K562 (cell line): ENCODE measurements around the gene DSG2. TPM values are rescaled to one million over a fixed set of nuclear protein-coding genes. Genes with fewer than 3 reads are reported as not detected.

ENCODE experiments used
- ATAC-seq: fragments of 200-7000 bp; cut with Tn5 transposase; 3 replicates; pipeline ENCODE4 v1.9.1; 2020; ENCODE audit warnings: moderate library complexity
- BruUV-seq: library from RNA; stranded (reverse); fragments of 400-500 nt; replicated peaks from 2 replicates; lab custom pipeline; 2021; lab: Mats Ljungman, UMichigan
- CTCF ChIA-PET: fragments of 300-600 bp; formaldehyde crosslinking; extraction: SDS; loops from one replicate; lab custom pipeline; 2021; ENCODE audit warnings: low intra/inter-chr PET ratio; lab: Yijun Ruan, JAX
- POLR2A ChIA-PET: fragments of 300-600, 350-650 bp; sonication (Branson Sonifier 250); formaldehyde crosslinking; extraction: SDS; loops from one replicate; lab custom pipeline; 2021; ENCODE audit warnings: antibody characterized with exemption, inconsistent platforms; lab: Yijun Ruan, JAX
- DNase-seq, 4 experiments: peaks; one replicate each; pipeline versions ENCODE4 v3.0.0 to v3.0.0-alpha.2; 2011 to 2018; ENCODE audit warnings: low spot score in 3 of 4, mixed read lengths in 3 of 4; ENCODE audit errors: extremely low read depth in 1 of 4
- FAIRE-seq: peaks from 2 replicates; lab custom pipeline; 2011; peaks lifted over from hg19 to GRCh38; lab: Jason Lieb, UNC
- H2AFZ ChIP-seq: 2 replicates; pipeline ENCODE4 v1.6.0; 2011; ENCODE audit warnings: low read depth, low read length, control low read depth, inconsistent platforms
- H3K27ac ChIP-seq: fragments of 200-600 bp; 3 replicates; pipeline ENCODE4 v1.8.0; 2011; ENCODE audit warnings: low read depth, mild to moderate bottlenecking, control low read depth, inconsistent platforms, low read length, moderate library complexity, mixed read lengths; ENCODE audit errors: extremely low read depth
- H3K27me3 ChIP-seq, 2 experiments: fragments of 300-600 bp in 1 of 2; 2 replicates in 1 of 2; 3 replicates in 1 of 2; pipeline versions ENCODE4 v1.6.0 to v1.8.0; 2011; ENCODE audit warnings: inconsistent platforms in 2 of 2, low read length in 2 of 2, mild to moderate bottlenecking in 1 of 2, mixed read lengths in 1 of 2, moderate library complexity in 1 of 2; ENCODE audit not compliant: control insufficient read depth in 2 of 2, insufficient read depth in 2 of 2
- H3K36me3 ChIP-seq: fragments of 300-600 bp; 3 replicates; pipeline ENCODE4 v1.8.0; 2011; ENCODE audit warnings: mild to moderate bottlenecking, low read length, inconsistent platforms; ENCODE audit not compliant: control insufficient read depth, insufficient read depth
- H3K4me1 ChIP-seq, 2 experiments: fragments of 200-600 bp in 1 of 2; replicated peaks in 1 of 2; 2 replicates in 1 of 2; 3 replicates in 1 of 2; pipeline versions ENCODE4 v1.5.1 to v1.8.0; 2011; ENCODE audit warnings: inconsistent platforms in 2 of 2, low read length in 2 of 2, mild to moderate bottlenecking in 1 of 2, mixed read lengths in 1 of 2, moderate library complexity in 1 of 2; ENCODE audit not compliant: control insufficient read depth in 2 of 2, insufficient read depth in 2 of 2
- H3K4me2 ChIP-seq: 2 replicates; pipeline ENCODE4 v1.6.1; 2011; ENCODE audit warnings: low read length, control low read depth, inconsistent platforms, mixed read lengths; ENCODE audit not compliant: insufficient read depth
- H3K4me3 ChIP-seq: fragments of 200-600 bp; sonication (generic), shearing (Covaris generic); 2 replicates; pipeline ENCODE4 v1.5.1; 2016; ENCODE audit warnings: control low read depth, inconsistent platforms
- H3K79me2 ChIP-seq: fragments of 200-600 bp; 3 replicates; pipeline ENCODE4 v1.8.0; 2011; ENCODE audit warnings: low read length, inconsistent platforms; ENCODE audit not compliant: control insufficient read depth, insufficient read depth
- H3K9ac ChIP-seq, 2 experiments: 2 replicates each; pipeline versions ENCODE4 v1.6.0 to v1.6.1; 2011; ENCODE audit warnings: low read depth in 2 of 2, low read length in 2 of 2, control low read depth in 1 of 2, inconsistent platforms in 1 of 2, mild to moderate bottlenecking in 1 of 2, mixed read lengths in 1 of 2; ENCODE audit not compliant: insufficient read depth in 1 of 2
- H3K9me1 ChIP-seq: one replicate; pipeline ENCODE4 v1.6.0; 2011; ENCODE audit warnings: inconsistent platforms, mild to moderate bottlenecking, low read length, moderate library complexity; ENCODE audit not compliant: control insufficient read depth, insufficient read depth
- H3K9me3 ChIP-seq: replicated peaks from 2 replicates; pipeline ENCODE4 v1.5.1; 2011; ENCODE audit warnings: low read depth, low read length, inconsistent platforms; ENCODE audit not compliant: control insufficient read depth, insufficient read depth
- H4K20me1 ChIP-seq: replicated peaks from 2 replicates; pipeline ENCODE4 v1.6.1; 2011; ENCODE audit warnings: low read length, inconsistent platforms, mixed read lengths; ENCODE audit not compliant: control insufficient read depth, insufficient read depth
- ATF4 ChIP-seq: fragments of 450-650 bp; formaldehyde crosslinking; IDR thresholded peaks from 2 replicates; pipeline ENCODE4 v1.4.0; 2022; ENCODE audit warnings: mild to moderate bottlenecking, moderate library complexity
- BACH1 ChIP-seq: fragments of 200-800 bp; sonication (Bioruptor generic); IDR thresholded peaks from 2 replicates; pipeline ENCODE4 v1.6.1; 2016; ENCODE audit warnings: missing genetic modification characterization, missing compliant biosample characterization
- CEBPG ChIP-seq, 3 experiments: fragments of 200-800 bp in 1 of 3; sonication (Bioruptor generic) in 1 of 3; sonication (generic) in 1 of 3; formaldehyde crosslinking in 1 of 3; IDR thresholded peaks in 2 of 3; conservative IDR thresholded peaks in 1 of 3; 2 replicates each; pipeline versions ENCODE4 v1.6.1 to v1.8.0; 2016 to 2022; ENCODE audit warnings: missing compliant biosample characterization in 2 of 3, missing genetic modification characterization in 2 of 3, mild to moderate bottlenecking in 1 of 3, missing genetic modification reagents in 1 of 3
- CREM ChIP-seq: IDR thresholded peaks from 2 replicates; pipeline ENCODE4 v1.6.1; 2014; ENCODE audit warnings: antibody characterized with exemption, low read depth
- DIDO1 ChIP-seq: fragments of 450-650 bp; IDR thresholded peaks from 2 replicates; pipeline ENCODE4 v1.6.1; 2016; ENCODE audit warnings: low read depth, missing biosample characterization, missing genetic modification characterization
- EP400 ChIP-seq: fragments of 450-650 bp; IDR thresholded peaks from 2 replicates; pipeline ENCODE4 v1.6.1; 2017; ENCODE audit warnings: antibody characterized with exemption, mild to moderate bottlenecking, moderate library complexity
- L3MBTL2 ChIP-seq: fragments of 450-650 bp; IDR thresholded peaks from 2 replicates; pipeline ENCODE4 v1.6.1; 2016; ENCODE audit warnings: mild to moderate bottlenecking, moderate library complexity
- MYC ChIP-seq, 2 experiments: fragments of 250-450 bp in 1 of 2; sonication (Bioruptor Pico) in 1 of 2; IDR thresholded peaks; 2 replicates each; pipeline versions ENCODE4 v1.5.1 to v1.6.1; 2012 to 2021; ENCODE audit warnings: low read depth in 2 of 2, borderline replicate concordance in 1 of 2, improper control_type of control experiment in 1 of 2, low read length in 1 of 2, mild to moderate bottlenecking in 1 of 2, moderate library complexity in 1 of 2
- SIRT6 ChIP-seq: IDR thresholded peaks from one replicate; pipeline ENCODE4 v1.6.1; 2012; ENCODE audit warnings: low read depth, mild to moderate bottlenecking, control low read depth, inconsistent platforms, low read length, moderate library complexity
- TRIM24 ChIP-seq, 2 experiments: fragments of 450-650 bp; IDR thresholded peaks; 2 replicates each; pipeline ENCODE4 v1.6.1; 2016
- WGBS: fragments of 100-300 bp; shearing (Covaris generic); methylation state at CpG from one replicate; pipeline ENCODE4 v1.1.6; 2016; ENCODE audit warnings: low coverage, mixed read lengths; ENCODE audit not compliant: insufficient coverage; ENCODE audit errors: missing lambda C conversion rate; 5-methylcytosine and 5-hydroxymethylcytosine counted together
- in situ Hi-C: fragments of 300-500 bp; cut with MboI; formaldehyde crosslinking; loops from 4 replicates; pipeline ENCODE4 v1.15.0; 2018; ENCODE audit warnings: inconsistent platforms, mixed read lengths
- intact Hi-C: fragments of 100-400 bp; cut with micrococcal nuclease; formaldehyde crosslinking; loops from 2 replicates; pipeline ENCODE4 v1.14.2; 2022
- polyA plus RNA-seq, 8 experiments: library from polyadenylated mRNA; depleted of rRNA in 4 of 8; stranded (reverse) in 5 of 8; unstranded in 3 of 8; fragments of >200 nt; fragmentation: Nextera tagmentation in 2 of 8; fragmentation: Illumina TruSeq in 1 of 8; extraction: Ambion mirVana in 2 of 8; extraction: Trizol in 1 of 8; gene quantifications; 2 replicates each; pipeline versions ENCODE4 v1.2.1 to v1.2.3, GENCODE V29; 2011 to 2014; ENCODE audit warnings: inconsistent platforms in 1 of 8, missing spikeins in 1 of 8
- total RNA-seq, 7 experiments: library from RNA; depleted of rRNA in 6 of 7; stranded (reverse); fragments of >200 nt in 6 of 7; fragmentation: Illumina TruSeq in 2 of 7; extraction: Trizol in 2 of 7; gene quantifications; 2 replicates each; pipeline versions ENCODE4 v1.2.1 to v1.2.3, GENCODE V29; 2011 to 2021; ENCODE audit warnings: low replicate concordance in 1 of 7
- TF ChIP-seq, protein P1 (sequence below), 2 experiments: fragments of 450-650 bp in 1 of 2; sonication (generic) in 1 of 2; formaldehyde crosslinking in 1 of 2; IDR thresholded peaks in 1 of 2; conservative IDR thresholded peaks in 1 of 2; 2 replicates each; pipeline versions ENCODE4 v1.6.1 to v1.8.1; 2016 to 2023; ENCODE audit warnings: mild to moderate bottlenecking in 2 of 2, moderate library complexity in 2 of 2, inconsistent platforms in 1 of 2, missing genetic modification reagents in 1 of 2

DSG2 gene
- total and polyA plus RNA-seq, 9 of the 15 experiments (the other 6 are each of a cell fraction or from before 2014, with no cell fraction given): 16.9 to 68.6 (median 41.3) TPM

DNA sequence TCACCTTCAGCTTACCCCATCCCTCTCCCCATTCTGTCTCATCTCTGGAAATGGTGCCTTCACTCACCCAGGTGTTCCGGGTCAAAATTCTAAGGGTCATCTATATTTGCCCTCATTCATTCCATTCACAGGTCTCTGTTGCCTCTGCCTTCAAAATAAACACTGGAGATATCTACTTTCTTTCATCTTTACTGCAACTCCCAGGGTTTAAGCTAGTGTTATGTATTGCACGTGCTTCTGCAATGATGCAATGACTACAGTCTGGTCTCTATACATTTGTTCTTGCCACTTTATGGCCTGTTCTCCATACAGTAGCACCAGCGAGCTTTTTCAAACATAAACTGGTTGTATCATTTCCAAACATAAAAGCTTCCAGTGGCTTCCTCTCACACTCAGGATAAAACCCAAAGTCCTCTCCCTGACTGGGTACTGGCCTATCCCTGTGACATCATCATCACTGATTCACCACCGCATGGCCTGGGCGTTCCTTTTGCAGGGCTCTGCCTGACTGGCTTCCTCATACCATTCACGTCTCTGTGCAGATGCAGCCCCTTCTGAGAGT is 14.3 kb downstream of the DSG2 start:
- H3K27ac ChIP-seq: no peak overlapping the region
- ChIA-PET CTCF (no interaction called here), POLR2A (interaction anchor here (0.6 kb wide), 3 partner anchors 9 to 1325 kb away, joined by 3 to 4 read pairs (median 3); no protein-coding TSS in a partner anchor)
- H3K79me2 ChIP-seq: peaks cover 54% of the 10 kb centered on the region
- BruUV-seq: no TSS peak
- no peak for DNase-seq
- H3K9me1 ChIP-seq: no peaks in the 10 kb centered on the region
- in situ Hi-C loops: no loop called here
- H2AFZ ChIP-seq: no peak overlapping the region
- intact Hi-C loops: no loop called here
- H4K20me1 ChIP-seq: peaks cover 13% of the 10 kb centered on the region; the same call in 1 of the 2 replicates
- H3K9ac ChIP-seq: no peak overlapping the region
- H3K4me2 ChIP-seq: no peak overlapping the region
- no peaks in the 10 kb centered on the region for H3K36me3 ChIP-seq
- H3K27me3 ChIP-seq: no peaks in the 10 kb centered on the region
- H3K9me3 ChIP-seq: no peaks in the 10 kb centered on the region
- H3K4me1 ChIP-seq: peaks cover 0 to 7% of the 10 kb centered on the region in 2 experiments; a peak in 2 of 5 replicates
- no peak for FAIRE-seq
- 62% methylated on average over 6 of the region's 6 CpGs for WGBS
- no peak overlapping the region for H3K4me3 ChIP-seq
- peak; percentile 67 for ATAC-seq
- TF ChIP-seq EP400: peak; percentile 25
- TF ChIP-seq CEBPG (CRISPR knock-in tag; IDR thresholded peaks at IDR 0.05): peak; percentile 69
- peak; percentile 66 for TF ChIP-seq CEBPG (tag; conservative IDR thresholded peaks at IDR 0.05 in 1 of 2, IDR thresholded peaks at IDR 0.05 in 1 of 2)
- TF ChIP-seq MYC (IDR thresholded peaks at IDR 0.05; ENCODE audit: low read depth, low read length): peak; percentile 27; the same call in 1 of the 2 replicates
- TF ChIP-seq MYC (CRISPR knock-in tag; IDR thresholded peaks at IDR 0.05; ENCODE audit: borderline replicate concordance, low read depth): no peak
- peak in 1 of 2 experiments; percentile 25; a peak in 1 of 4 replicates for TF ChIP-seq TRIM24 (IDR thresholded peaks at IDR 0.05)
- TF ChIP-seq L3MBTL2: peak; percentile 53; the same call in 1 of the 2 replicates
- no peak for TF ChIP-seq SIRT6
- 0 out of 2 replicates have a peak, but pooled peaks have one; percentile 12 for TF ChIP-seq CREM
- no peak for TF ChIP-seq DIDO1 (tag)
- peak; percentile 71 for TF ChIP-seq ATF4
- TF ChIP-seq BACH1 (tag): no peak
- TF ChIP-seq, protein P1, sequence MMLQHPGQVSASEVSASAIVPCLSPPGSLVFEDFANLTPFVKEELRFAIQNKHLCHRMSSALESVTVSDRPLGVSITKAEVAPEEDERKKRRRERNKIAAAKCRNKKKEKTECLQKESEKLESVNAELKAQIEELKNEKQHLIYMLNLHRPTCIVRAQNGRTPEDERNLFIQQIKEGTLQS (IDR thresholded peaks at IDR 0.05): peak; percentile 83
- TF ChIP-seq, protein P1 (CRISPR knock-in tag; conservative IDR thresholded peaks at IDR 0.05): no peak
